Transverse colon (tissue), 4 donors: Measurements from ENCODE around the gene NFKB1. TPM values are rescaled to one million over a fixed set of nuclear protein-coding genes. Genes with fewer than 3 reads are reported as not detected.

Experiments
- DNase-seq: peaks from one replicate; pipeline ENCODE4 v3.0.0-alpha.2; 2019
- H3K27ac ChIP-seq, 4 donors: fragments of 200-600 bp; sonication (generic); 2 replicates each; pipeline ENCODE4 v1.5.1; 2016 to 2018; ENCODE audit warnings: inconsistent platforms in 4 of 4
- H3K27me3 ChIP-seq: fragments of 200-600 bp; sonication (generic); 2 replicates; pipeline ENCODE4 v1.5.1; 2017; ENCODE audit warnings: inconsistent platforms
- H3K36me3 ChIP-seq, 4 donors: fragments of 200-600 bp; sonication (generic); 2 replicates each; pipeline ENCODE4 v1.5.1; 2017 to 2019; ENCODE audit warnings: inconsistent platforms in 4 of 4
- H3K4me1 ChIP-seq, 4 donors: fragments of 200-600 bp; sonication (generic); 2 replicates each; pipeline ENCODE4 v1.5.1; 2017 to 2020; ENCODE audit warnings: inconsistent platforms in 4 of 4
- H3K4me3 ChIP-seq, 4 donors: fragments of 200-600 bp; sonication (generic); 1 replicate in 1 of 4; 2 replicates in 3 of 4; pipeline versions ENCODE4 v1.5.1 to v1.6.1; 2017 to 2019; ENCODE audit warnings: inconsistent platforms in 4 of 4
- H3K9me3 ChIP-seq, 2 donors: fragments of 200-600 bp; sonication (generic); 2 replicates each; pipeline ENCODE4 v1.5.1; 2017 to 2019; ENCODE audit warnings: inconsistent platforms in 2 of 2
- CTCF ChIP-seq, 5 experiments: fragments of 200-600 bp in 3 of 5; fragments of 450-650 bp in 2 of 5; sonication (generic) in 3 of 5; IDR thresholded peaks; 1 replicate in 2 of 5; 2 replicates in 3 of 5; pipeline ENCODE4 v1.5.1; 2016 to 2017; ENCODE audit warnings: antibody characterized with exemption in 5 of 5, inconsistent platforms in 3 of 5, mild to moderate bottlenecking in 2 of 5, moderate library complexity in 1 of 5
- EP300 ChIP-seq: sonication (generic); formaldehyde crosslinking; IDR thresholded peaks from one replicate; pipeline ENCODE4 v1.6.1; 2017; ENCODE audit warnings: antibody characterized with exemption, low read depth
- POLR2A ChIP-seq: fragments of 450-650 bp; IDR thresholded peaks from one replicate; pipeline ENCODE4 v1.6.1; 2016; ENCODE audit warnings: antibody characterized with exemption, mild to moderate bottlenecking, moderate library complexity
- POLR2AphosphoS5 ChIP-seq, 3 donors: sonication (generic); formaldehyde crosslinking; IDR thresholded peaks; one replicate each; pipeline ENCODE4 v1.6.1; 2016; ENCODE audit warnings: antibody characterized with exemption in 3 of 3
- WGBS, 2 donors: methylation state at CpG; one replicate each; pipeline ENCODE4 v1.1.5; 2018; ENCODE audit warnings: low coverage in 1 of 2; 5-methylcytosine and 5-hydroxymethylcytosine counted together
- in situ Hi-C, 4 donors: fragments of 200-750 bp; cut with MboI; loops; one replicate each; pipeline versions ENCODE4 v1.15.0 to v1.15.1; 2017; ENCODE audit warnings: low sequenced_read_pairs in 3 of 4, low pct_ligation_motif_present in 1 of 4, low pct_unique_long_range_greater_than_20kb in 1 of 4
- intact Hi-C: fragments of 100-400 bp; cut with DNase I; formaldehyde crosslinking; loops from one replicate; pipeline ENCODE4 v1.15.1; 2023; ENCODE audit warnings: low total_unique reads
- total RNA-seq, 4 donors: library from RNA; depleted of rRNA; stranded (reverse); fragments of >200 nt; gene quantifications; one replicate each; pipeline ENCODE4 v1.1.0, GENCODE V29; 2016

Gene NFKB1
- total RNA-seq, 4 donors from 2014 or later: 20.9 to 35.8 (median 25.2) TPM

GRCh38 chr4:102599886-102600285 lies 98.7 kb downstream of the NFKB1 start:
- WGBS, 2 donors: 85 to 87% methylated on average over 3 of the region's 3 CpGs
- Histone ChIP-seq H3K27me3 (no peaks in the 10 kb centered on the region), H3K4me1 (peaks cover 0 to 5% (median 0%) of the 10 kb centered on the region in 4 donors), H3K27ac (no peak overlapping the region), H3K36me3 (peaks cover 0 to 51% (median 17%) of the 10 kb centered on the region in 4 donors), H3K9me3 (no peaks in the 10 kb centered on the region), H3K4me3 (no peak overlapping the region)
- DNase-seq: no peak
- intact Hi-C loops: no loop called here
- in situ Hi-C loops: loop anchor here in 3 of 4 donors (25.0 kb wide), 2 partner anchors 163 to 263 kb away; partner anchors contain the start of gene SLC39A8 (in 1 of the 3)
- no peak for TF ChIP-seq CTCF (IDR thresholded peaks at IDR 0.05)
- TF ChIP-seq POLR2A: no peak
- TF ChIP-seq POLR2AphosphoS5 (IDR thresholded peaks at IDR 0.05): no peak
- no peak for TF ChIP-seq EP300

- H3K27me3 ChIP-seq: no peaks in the 10 kb centered on the region
- H3K36me3 ChIP-seq: peaks cover 0 to 45% (median 17%) of the 10 kb centered on the region in 4 donors
- H3K27ac ChIP-seq: no peak overlapping the region
- intact Hi-C loops (no loop called here), in situ Hi-C loops (loop anchor here in 2 of 4 donors (25.0 kb wide), 2 partner anchors 163 to 263 kb away; partner anchors contain the start of gene SLC39A8 (in 1 of the 2))
- H3K4me1 ChIP-seq: peaks cover 0 to 5% (median 0%) of the 10 kb centered on the region in 4 donors
- H3K4me3 ChIP-seq: no peak overlapping the region
- DNase-seq: no peak
- TF ChIP-seq POLR2A: no peak
- TF ChIP-seq EP300: no peak
- no peak for TF ChIP-seq CTCF (IDR thresholded peaks at IDR 0.05)
- no peak for TF ChIP-seq POLR2AphosphoS5 (IDR thresholded peaks at IDR 0.05)
- H3K9me3 ChIP-seq: no peaks in the 10 kb centered on the region
Observed at GRCh38 chr4:102600689-102601088, 99.5 kb downstream of the NFKB1 start.

- in situ Hi-C loops (loop anchor here in 2 of 4 donors (25.0 kb wide), 2 partner anchors 164 to 264 kb away; partner anchors contain the start of gene SLC39A8 (in 1 of the 2)), intact Hi-C loops (no loop called here)
- no peak overlapping the region for H3K27ac ChIP-seq
- DNase-seq: no peak
- no peaks in the 10 kb centered on the region for H3K9me3 ChIP-seq
- H3K36me3 ChIP-seq: peaks cover 0 to 39% (median 12%) of the 10 kb centered on the region in 4 donors
- WGBS, 2 donors: 86 to 88% methylated on average over 4 to 8 of the region's 8 CpGs
- H3K4me1 ChIP-seq: peaks cover 0 to 5% (median 0%) of the 10 kb centered on the region in 4 donors
- H3K27me3 ChIP-seq: no peaks in the 10 kb centered on the region
- no peak overlapping the region for H3K4me3 ChIP-seq
- no peak for TF ChIP-seq POLR2A
Observed at GRCh38 chr4:102601586-102602227, 100.5 kb downstream of the NFKB1 start.

- Histone ChIP-seq H3K9me3 (no peaks in the 10 kb centered on the region), H3K4me1 (no peaks in the 10 kb centered on the region), H3K4me3 (no peak overlapping the region), H3K27me3 (no peaks in the 10 kb centered on the region), H3K36me3 (peaks cover 0 to 49% (median 14%) of the 10 kb centered on the region in 4 donors), H3K27ac (no peak overlapping the region)
- no peak for TF ChIP-seq EP300
- no peak for TF ChIP-seq POLR2A
- TF ChIP-seq CTCF (IDR thresholded peaks at IDR 0.05): no peak
- TF ChIP-seq POLR2AphosphoS5 (IDR thresholded peaks at IDR 0.05): no peak
- intact Hi-C loops: no loop called here
- in situ Hi-C loops: loop anchor here in 2 of 4 donors (25.0 kb wide), 2 partner anchors 167 to 267 kb away; partner anchors contain the start of gene SLC39A8 (in 1 of the 2)
- DNase-seq: no peak
- WGBS, 2 donors: 63 to 79% methylated on average over 2 of the region's 2 CpGs
Observed at GRCh38 chr4:102604222-102604940, 103.2 kb downstream of the NFKB1 start.
